AG04450 (cell line): ENCODE results near the gene UXS1. TPM values are rescaled to one million over a fixed set of nuclear protein-coding genes. Genes with fewer than 3 reads are reported as not detected.

Source experiments
- CTCF ChIA-PET: fragments of 300-600, 350-600 bp; formaldehyde crosslinking; extraction: SDS; loops from one replicate; lab custom pipeline; 2022; ENCODE audit warnings: antibody characterized with exemption, inconsistent platforms; lab: Charles Lee
- POLR2A ChIA-PET: fragments of 350-600 bp; formaldehyde crosslinking; extraction: SDS; loops from one replicate; lab custom pipeline; 2021; ENCODE audit warnings: antibody characterized with exemption, inconsistent platforms; lab: Yijun Ruan, JAX
- DNase-seq: peaks from one replicate; pipeline ENCODE4 v3.0.0-alpha.2; 2011; ENCODE audit warnings: low read depth, low spot score
- H3K27ac ChIP-seq: one replicate; pipeline ENCODE4 v1.5.1; 2012; ENCODE audit warnings: low read depth, low read length, control low read depth
- H3K27me3 ChIP-seq: one replicate; pipeline ENCODE4 v1.6.0; 2012; ENCODE audit warnings: low read length; ENCODE audit not compliant: control insufficient read depth, insufficient read depth
- H3K4me3 ChIP-seq: 2 replicates; pipeline ENCODE4 v1.5.1; 2011; ENCODE audit warnings: mild to moderate bottlenecking, low read depth, low read length, control low read depth
- H3K9me3 ChIP-seq: 2 replicates; pipeline ENCODE4 v1.5.1; 2012; ENCODE audit warnings: low read length; ENCODE audit not compliant: control insufficient read depth, insufficient read depth
- CTCF ChIP-seq: IDR thresholded peaks from 2 replicates; pipeline ENCODE4 v1.5.1; 2011; ENCODE audit warnings: low read depth, low read length, control low read depth, inconsistent platforms
- polyA plus RNA-seq: library from polyadenylated mRNA; depleted of rRNA; stranded (reverse); fragments of >200 nt; gene quantifications from 2 replicates; pipeline ENCODE4 v1.2.3, GENCODE V29; 2011

The UXS1 gene
- polyA plus RNA-seq, 1 experiment = 53.2 TPM

- ChIA-PET CTCF (no interaction called here), POLR2A (no interaction called here)
- H3K27me3 ChIP-seq = no peaks in the 10 kb centered on the region
- no peak overlapping the region for H3K4me3 ChIP-seq
- no peak for DNase-seq
- TF ChIP-seq CTCF = no peak
- H3K27ac ChIP-seq = no peak overlapping the region
- H3K9me3 ChIP-seq = no peaks in the 10 kb centered on the region
Observed at GRCh38 chr2:106181064-106181463, 13.0 kb downstream of the UXS1 start.

- no peak for TF ChIP-seq CTCF
Observed at GRCh38 chr2:106180602-106181001, 13.5 kb downstream of the UXS1 start.

GRCh38 chr2:106178716-106179115 is 15.4 kb downstream of the UXS1 start:
- TF ChIP-seq CTCF = no peak
- no peak overlapping the region for H3K27ac ChIP-seq
- no peaks in the 10 kb centered on the region for H3K27me3 ChIP-seq
- H3K4me3 ChIP-seq = no peak overlapping the region
- H3K9me3 ChIP-seq = no peaks in the 10 kb centered on the region
- ChIA-PET POLR2A (no interaction called here), CTCF (no interaction called here)
- DNase-seq = no peak

More at GRCh38 chr2:106180602-106181001, 13.5 kb downstream of the UXS1 start:
- H3K27ac ChIP-seq = no peak overlapping the region
- DNase-seq = no peak
- H3K4me3 ChIP-seq = no peak overlapping the region
- ChIA-PET CTCF (no interaction called here), POLR2A (no interaction called here)
- H3K9me3 ChIP-seq = no peaks in the 10 kb centered on the region
- H3K27me3 ChIP-seq = no peaks in the 10 kb centered on the region

- Histone ChIP-seq H3K27ac (no peak overlapping the region), H3K4me3 (no peak overlapping the region), H3K9me3 (no peaks in the 10 kb centered on the region), H3K27me3 (no peaks in the 10 kb centered on the region)
- ChIA-PET CTCF (no interaction called here), POLR2A (no interaction called here)
- 0 out of 2 replicates have a peak, but pooled peaks have one; percentile 4 for TF ChIP-seq CTCF
- no peak for DNase-seq
Observed at GRCh38 chr2:106177581-106177980, 16.5 kb downstream of the UXS1 start.

GRCh38 chr2:106176446-106177099 is 17.5 kb downstream of the UXS1 start:
- Histone ChIP-seq H3K4me3 (no peak overlapping the region), H3K27ac (no peak overlapping the region), H3K9me3 (no peaks in the 10 kb centered on the region), H3K27me3 (no peaks in the 10 kb centered on the region)
- no peak for TF ChIP-seq CTCF
- ChIA-PET CTCF (interaction anchor here (0.9 kb wide), 1 partner anchor 17 kb away, joined by 4 read pairs; no protein-coding TSS in a partner anchor), POLR2A (interaction anchor here (0.8 kb wide), 1 partner anchor 19 kb away, joined by 7 read pairs; no protein-coding TSS in a partner anchor)
- no peak for DNase-seq
